Neural progenitor cell (in vitro differentiated cells): ENCODE results near the gene SLX4IP. TPM values are rescaled to one million over a fixed set of nuclear protein-coding genes. Genes with fewer than 3 reads are reported as not detected.
A peak's percentile ranks its signal among the peaks of the same experiment; 100 is the strongest.
"Not testable (repeated sequence)": the region's sequence is repeated elsewhere in the genome, so short reads cannot be mapped to it uniquely, and the experiment has no call there.

ENCODE experiments used
- DNase-seq: peaks from one replicate; pipeline ENCODE4 v3.0.0-alpha.2; 2016; ENCODE audit warnings: low spot score
- H2AFZ ChIP-seq: fragments of 200-600 bp; sonication (generic); replicated peaks from 2 replicates; pipeline ENCODE4 v1.6.1; 2016; ENCODE audit warnings: antibody characterized with exemption
- H3F3A ChIP-seq: fragments of 200-600 bp; sonication (generic); 2 replicates; pipeline ENCODE4 v1.6.1; 2016; ENCODE audit warnings: antibody characterized with exemption, low read depth
- H3K27ac ChIP-seq: fragments of 200-600 bp; sonication (generic); 2 replicates; pipeline ENCODE4 v1.5.1; 2016; ENCODE audit warnings: mild to moderate bottlenecking
- H3K27me3 ChIP-seq: fragments of 200-600 bp; sonication (generic); 2 replicates; pipeline ENCODE4 v1.6.1; 2016; ENCODE audit warnings: mild to moderate bottlenecking, moderate library complexity
- H3K36me3 ChIP-seq: fragments of 200-600 bp; sonication (generic); 2 replicates; pipeline ENCODE4 v1.5.1; 2016
- H3K4me1 ChIP-seq: fragments of 200-600 bp; sonication (generic); 2 replicates; pipeline ENCODE4 v1.6.1; 2016; ENCODE audit warnings: mixed run types
- H3K4me2 ChIP-seq: fragments of 200-600 bp; sonication (generic); 2 replicates; pipeline ENCODE4 v1.6.1; 2016
- H3K4me3 ChIP-seq: fragments of 200-600 bp; sonication (generic); 2 replicates; pipeline ENCODE4 v1.5.1; 2016
- H3K79me2 ChIP-seq: fragments of 200-600 bp; sonication (generic); 2 replicates; pipeline ENCODE4 v1.6.1; 2016; ENCODE audit warnings: low read depth
- H3K9ac ChIP-seq: fragments of 200-600 bp; sonication (generic); 2 replicates; pipeline ENCODE4 v1.6.1; 2016
- H3K9me3 ChIP-seq: fragments of 200-600 bp; sonication (generic); 2 replicates; pipeline ENCODE4 v1.5.1; 2016; ENCODE audit warnings: low read depth
- H4K20me1 ChIP-seq: fragments of 200-600 bp; sonication (generic); 2 replicates; pipeline ENCODE4 v1.6.1; 2016; ENCODE audit warnings: low read depth
- H3K27ac Mint-ChIP-seq: 3 replicates; pipeline ENCODE4 v1.8.0; 2021; ENCODE audit warnings: mixed read lengths
- H3K27me3 Mint-ChIP-seq: 2 replicates; pipeline ENCODE4 v1.8.0; 2022; ENCODE audit warnings: low read depth, mild to moderate bottlenecking, inconsistent platforms, moderate library complexity, mixed read lengths; ENCODE audit not compliant: insufficient read depth
- H3K36me3 Mint-ChIP-seq: 3 replicates; pipeline ENCODE4 v1.8.0; 2021; ENCODE audit warnings: mixed read lengths
- H3K4me1 Mint-ChIP-seq: 3 replicates; pipeline ENCODE4 v1.8.0; 2021; ENCODE audit warnings: mixed read lengths
- H3K4me3 Mint-ChIP-seq: 3 replicates; pipeline ENCODE4 v1.8.0; 2021; ENCODE audit warnings: mild to moderate bottlenecking, moderate library complexity, mixed read lengths
- H3K9me3 Mint-ChIP-seq: 3 replicates; pipeline ENCODE4 v1.8.0; 2020; ENCODE audit warnings: mixed read lengths
- CTCF ChIP-seq: fragments of 200-600 bp; sonication (generic); IDR thresholded peaks from 2 replicates; pipeline ENCODE4 v1.5.1; 2017; ENCODE audit warnings: antibody characterized with exemption, mild to moderate bottlenecking
- EZH2 ChIP-seq: fragments of 200-600 bp; sonication (generic); IDR thresholded peaks from 2 replicates; pipeline ENCODE4 v1.6.1; 2017; ENCODE audit warnings: antibody characterized with exemption, mild to moderate bottlenecking, moderate library complexity
- EZH2phosphoT487 ChIP-seq: fragments of 200-600 bp; sonication (generic); IDR thresholded peaks from 2 replicates; pipeline ENCODE4 v1.6.1; 2017; ENCODE audit warnings: antibody characterized with exemption
- total RNA-seq: library from RNA; depleted of rRNA; stranded (reverse); fragments of >200 nt; gene quantifications from 2 replicates; pipeline ENCODE4 v1.2.3, GENCODE V29; 2015; ENCODE audit warnings: low replicate concordance

Gene SLX4IP
- total RNA-seq, 1 donor from 2014 or later: 9.5 TPM

GRCh38 chr20:10613911-10614310 lies 178.8 kb downstream of the SLX4IP start:
- no peak for DNase-seq
- TF ChIP-seq EZH2 (no peak), CTCF (no peak), EZH2phosphoT487 (no peak)
- H3K4me2 ChIP-seq: no peak overlapping the region
- H3K4me3 Mint-ChIP-seq: no peak overlapping the region
- H3K9ac ChIP-seq: no peak overlapping the region
- no peak overlapping the region for H3K27ac ChIP-seq
- no peaks in the 10 kb centered on the region for H4K20me1 ChIP-seq
- peaks cover 6% of the 10 kb centered on the region for H3K27me3 Mint-ChIP-seq
- no peaks in the 10 kb centered on the region for H3K27me3 ChIP-seq
- H2AFZ ChIP-seq: no peak overlapping the region
- peaks cover 5% of the 10 kb centered on the region for H3K9me3 Mint-ChIP-seq
- peaks cover 12% of the 10 kb centered on the region for H3F3A ChIP-seq
- no peak overlapping the region for H3K4me3 ChIP-seq
- no peaks in the 10 kb centered on the region for H3K9me3 ChIP-seq
- H3K4me1 ChIP-seq: peaks cover 11% of the 10 kb centered on the region
- no peaks in the 10 kb centered on the region for H3K79me2 ChIP-seq
- H3K27ac Mint-ChIP-seq: no peak overlapping the region
- peaks cover 15% of the 10 kb centered on the region for H3K36me3 Mint-ChIP-seq
- no peaks in the 10 kb centered on the region for H3K36me3 ChIP-seq
- peaks cover 20% of the 10 kb centered on the region for H3K4me1 Mint-ChIP-seq

- no peak overlapping the region for H3K4me3 ChIP-seq
- TF ChIP-seq EZH2phosphoT487: no peak
- TF ChIP-seq EZH2: no peak
- no peak for TF ChIP-seq CTCF
- Mint-ChIP-seq H3K4me1 (peaks cover 39% of the 10 kb centered on the region), H3K4me3 (no peak overlapping the region), H3K27ac (no peak overlapping the region), H3K9me3 (peaks cover 5% of the 10 kb centered on the region), H3K27me3 (peaks cover 6% of the 10 kb centered on the region), H3K36me3 (peaks cover 13% of the 10 kb centered on the region)
- H3K36me3 ChIP-seq: no peaks in the 10 kb centered on the region
- H3K4me1 ChIP-seq: peaks cover 34% of the 10 kb centered on the region
- H3F3A ChIP-seq: peaks cover 26% of the 10 kb centered on the region
- no peaks in the 10 kb centered on the region for H3K9me3 ChIP-seq
- H2AFZ ChIP-seq: no peak overlapping the region
- H4K20me1 ChIP-seq: no peaks in the 10 kb centered on the region
- no peak overlapping the region for H3K9ac ChIP-seq
- H3K27ac ChIP-seq: no peak overlapping the region
- no peak overlapping the region for H3K4me2 ChIP-seq
- no peak for DNase-seq
- no peaks in the 10 kb centered on the region for H3K27me3 ChIP-seq
- H3K79me2 ChIP-seq: no peaks in the 10 kb centered on the region
These were observed 181.1 kb downstream of the SLX4IP start for GRCh38 chr20:10616212-10616611.

GRCh38 chr20:10617549-10618133 lies 182.5 kb downstream of the SLX4IP start:
- not testable (repeated sequence) for H3K36me3 ChIP-seq, H2AFZ ChIP-seq, H3K4me3 ChIP-seq, H3K79me2 ChIP-seq, H3K9me3 Mint-ChIP-seq, H3K27me3 ChIP-seq, DNase-seq, H3K27me3 Mint-ChIP-seq, H3K9ac ChIP-seq, H4K20me1 ChIP-seq, H3K4me3 Mint-ChIP-seq, H3K9me3 ChIP-seq, H3K27ac ChIP-seq, H3K4me2 ChIP-seq
- peaks cover 15% of the 10 kb centered on the region for H3K36me3 Mint-ChIP-seq
- H3K4me1 Mint-ChIP-seq: peaks cover 50% of the 10 kb centered on the region
- H3K4me1 ChIP-seq: peaks cover 46% of the 10 kb centered on the region
- peak overlapping the region; percentile 47 for H3K27ac Mint-ChIP-seq
- peaks cover 26% of the 10 kb centered on the region for H3F3A ChIP-seq

- Histone ChIP-seq H3K27me3 (no peaks in the 10 kb centered on the region), H3K79me2 (no peaks in the 10 kb centered on the region), H3K4me1 (peaks cover 49% of the 10 kb centered on the region), H3K4me2 (peak overlapping the region; percentile 58), H2AFZ (no peak overlapping the region), H3K27ac (peak overlapping the region; percentile 74), H3K9me3 (no peaks in the 10 kb centered on the region), H4K20me1 (no peaks in the 10 kb centered on the region), H3K9ac (no peak overlapping the region), H3K4me3 (no peak overlapping the region), H3K36me3 (no peaks in the 10 kb centered on the region), H3F3A (peaks cover 26% of the 10 kb centered on the region)
- H3K4me3 Mint-ChIP-seq: no peak overlapping the region
- peaks cover 8% of the 10 kb centered on the region for H3K27me3 Mint-ChIP-seq
- H3K36me3 Mint-ChIP-seq: peaks cover 13% of the 10 kb centered on the region
- DNase-seq: peak; percentile 59
- peaks cover 5% of the 10 kb centered on the region for H3K9me3 Mint-ChIP-seq
- H3K27ac Mint-ChIP-seq: peak overlapping the region; percentile 77
- peaks cover 52% of the 10 kb centered on the region for H3K4me1 Mint-ChIP-seq
- TF ChIP-seq EZH2phosphoT487: no peak
- TF ChIP-seq CTCF: no peak
- TF ChIP-seq EZH2: no peak
These were observed 183.6 kb downstream of the SLX4IP start for GRCh38 chr20:10618611-10619245.
